ENCODE results near the gene CYBRD1. TPM values are rescaled to one million over a fixed set of nuclear protein-coding genes. Genes with fewer than 3 reads are reported as not detected.

The CYBRD1 gene
- total and polyA plus RNA-seq, 2 donors (not counting 1 experiment from before 2014, with no cell fraction given) = 0.27 TPM; not detected in 1

DNA sequence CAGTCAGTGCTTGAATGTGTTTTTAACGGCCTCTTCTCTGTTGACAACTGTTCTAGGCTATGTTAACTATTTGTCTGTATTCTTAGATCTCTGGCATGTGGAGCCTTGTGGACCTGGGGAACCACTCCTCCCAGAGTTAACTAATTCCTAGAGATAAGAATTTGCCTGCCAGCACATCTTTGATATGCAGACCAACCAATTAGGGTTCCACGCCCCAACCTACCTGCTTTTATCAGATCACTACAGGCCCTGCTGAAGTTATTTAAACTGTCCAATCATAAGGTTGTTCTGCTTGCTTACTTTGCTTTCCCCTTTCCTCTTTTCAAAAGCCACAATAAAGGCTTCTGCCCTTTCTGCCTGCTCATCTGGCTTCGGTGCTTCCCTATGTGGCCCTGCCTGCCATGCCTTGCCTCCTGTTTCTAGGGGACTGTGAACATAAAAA is 8.5 kb upstream of the CYBRD1 start:
- ChIA-PET CTCF (no interaction called here), POLR2A (no interaction called here)
- H3K4me1 ChIP-seq (ENCODE audit: control insufficient read depth in 2 of 2, insufficient read depth in 2 of 2, low read length in 2 of 2) = peaks cover 0 to 5% of the 10 kb centered on the region in 2 donors
- Mint-ChIP-seq H3K27me3 (peaks cover 5% of the 10 kb centered on the region), H3K4me3 (no peak overlapping the region), H3K27ac (no peak overlapping the region), H3K9me3 (ENCODE audit: insufficient read depth) (no peaks in the 10 kb centered on the region), H3K4me1 (peaks cover 10% of the 10 kb centered on the region)
- ATAC-seq (ENCODE audit: low read depth) (no peak), DNase-seq (no peak)
- no peak overlapping the region for H3K4me3 ChIP-seq (ENCODE audit: control extremely low read depth in 1 of 5, extremely low read depth in 1 of 5, insufficient read depth in 1 of 5, low read depth in 2 of 5, low read length in 4 of 5)
- 56% methylated on average over 1 of the region's 3 CpGs for WGBS (ENCODE audit: insufficient coverage)
- peaks cover 0 to 2% (median 0%) of the 10 kb centered on the region in 3 donors for H3K9me3 ChIP-seq (ENCODE audit: control extremely low read depth in 1 of 3, control insufficient read depth in 2 of 3, insufficient read depth in 1 of 3, low read length in 2 of 3)
- TF ChIP-seq, protein P1, sequence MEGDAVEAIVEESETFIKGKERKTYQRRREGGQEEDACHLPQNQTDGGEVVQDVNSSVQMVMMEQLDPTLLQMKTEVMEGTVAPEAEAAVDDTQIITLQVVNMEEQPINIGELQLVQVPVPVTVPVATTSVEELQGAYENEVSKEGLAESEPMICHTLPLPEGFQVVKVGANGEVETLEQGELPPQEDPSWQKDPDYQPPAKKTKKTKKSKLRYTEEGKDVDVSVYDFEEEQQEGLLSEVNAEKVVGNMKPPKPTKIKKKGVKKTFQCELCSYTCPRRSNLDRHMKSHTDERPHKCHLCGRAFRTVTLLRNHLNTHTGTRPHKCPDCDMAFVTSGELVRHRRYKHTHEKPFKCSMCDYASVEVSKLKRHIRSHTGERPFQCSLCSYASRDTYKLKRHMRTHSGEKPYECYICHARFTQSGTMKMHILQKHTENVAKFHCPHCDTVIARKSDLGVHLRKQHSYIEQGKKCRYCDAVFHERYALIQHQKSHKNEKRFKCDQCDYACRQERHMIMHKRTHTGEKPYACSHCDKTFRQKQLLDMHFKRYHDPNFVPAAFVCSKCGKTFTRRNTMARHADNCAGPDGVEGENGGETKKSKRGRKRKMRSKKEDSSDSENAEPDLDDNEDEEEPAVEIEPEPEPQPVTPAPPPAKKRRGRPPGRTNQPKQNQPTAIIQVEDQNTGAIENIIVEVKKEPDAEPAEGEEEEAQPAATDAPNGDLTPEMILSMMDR (IDR thresholded peaks at IDR 0.05) = no peak
- no peak for TF ChIP-seq EZH2 (IDR thresholded peaks at IDR 0.05; ENCODE audit: borderline replicate concordance, insufficient read depth, low read depth, low read length, poor library complexity, severe bottlenecking)
- no peak overlapping the region for H3K4me2 ChIP-seq (replicated peaks; ENCODE audit: low read depth, low read length, poor library complexity, severe bottlenecking)
- no peak overlapping the region for H3K27ac ChIP-seq (ENCODE audit: low read length in 2 of 2)
- H3K79me2 ChIP-seq (ENCODE audit: control insufficient read depth, insufficient read depth, low read length) = no peaks in the 10 kb centered on the region
- H2AFZ ChIP-seq (ENCODE audit: insufficient read depth, low read depth, low read length, poor library complexity, severe bottlenecking) = no peak overlapping the region
- no peak overlapping the region for H3K9ac ChIP-seq (ENCODE audit: low read length)
- intact Hi-C loops (cut with micrococcal nuclease) = no loop called here
- H3K27me3 ChIP-seq (replicated peaks in 1 of 4; ENCODE audit: control extremely low read depth in 1 of 4, control insufficient read depth in 3 of 4, insufficient read depth in 4 of 4, low read length in 3 of 4) = no peaks in the 10 kb centered on the region
- no peaks in the 10 kb centered on the region for H4K20me1 ChIP-seq (ENCODE audit: control insufficient read depth, insufficient read depth, low read length, poor library complexity, severe bottlenecking)
- H3K36me3 ChIP-seq (replicated peaks in 1 of 2; ENCODE audit: control extremely low read depth in 1 of 2, control insufficient read depth in 1 of 2, extremely low read depth in 1 of 2, insufficient read depth in 2 of 2, low read length in 1 of 2) = no peaks in the 10 kb centered on the region

DNA sequence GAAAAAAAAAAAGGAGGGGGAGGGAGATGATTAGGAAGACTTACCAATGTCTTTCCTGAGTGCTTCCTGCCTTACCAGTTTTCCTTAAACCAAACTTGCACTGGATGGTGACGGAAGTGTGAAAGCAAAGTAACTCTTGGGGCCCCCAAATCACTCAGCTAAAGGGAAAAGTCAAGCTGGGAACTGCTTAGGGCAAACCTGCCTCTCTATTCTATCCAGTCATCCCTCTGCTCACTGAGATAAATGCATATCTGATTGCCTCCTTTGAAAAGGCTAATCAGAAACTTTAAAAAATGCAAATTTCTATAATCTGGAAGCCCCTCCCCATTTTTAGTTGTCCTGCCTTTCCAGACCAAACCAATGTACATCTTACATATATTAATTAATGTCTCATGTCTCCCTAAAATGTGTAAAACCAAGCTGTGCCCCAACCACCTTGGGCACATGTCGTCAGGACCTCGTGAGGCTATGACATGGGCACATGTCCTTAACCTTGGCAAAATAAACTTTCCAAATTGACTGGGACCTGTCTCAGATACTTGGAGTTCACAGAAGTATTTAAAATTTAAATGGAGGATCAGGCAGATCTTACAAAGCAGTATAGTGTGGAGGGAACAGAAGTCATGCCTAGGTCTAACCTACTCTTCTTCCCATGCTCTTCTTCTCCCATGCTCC is 7.2 kb upstream of the CYBRD1 start:
- no peak overlapping the region for H3K4me3 Mint-ChIP-seq
- no peak overlapping the region for H3K27ac Mint-ChIP-seq
- CTCF ChIA-PET = no interaction called here
- Histone ChIP-seq H3K27me3 (replicated peaks in 1 of 4; ENCODE audit: control extremely low read depth in 1 of 4, control insufficient read depth in 3 of 4, insufficient read depth in 4 of 4, low read length in 3 of 4) (peaks cover 0 to 4% (median 2%) of the 10 kb centered on the region in 4 experiments), H3K4me3 (ENCODE audit: control extremely low read depth in 1 of 5, extremely low read depth in 1 of 5, insufficient read depth in 1 of 5, low read depth in 2 of 5, low read length in 4 of 5) (no peak overlapping the region), H3K79me2 (ENCODE audit: control insufficient read depth, insufficient read depth, low read length) (no peaks in the 10 kb centered on the region), H3K4me1 (ENCODE audit: control insufficient read depth in 2 of 2, insufficient read depth in 2 of 2, low read length in 2 of 2) (peaks cover 0 to 5% of the 10 kb centered on the region in 2 donors), H3K9ac (ENCODE audit: low read length) (no peak overlapping the region), H3K4me2 (replicated peaks; ENCODE audit: low read depth, low read length, poor library complexity, severe bottlenecking) (no peak overlapping the region), H3K27ac (ENCODE audit: low read length in 2 of 2) (no peak overlapping the region), H3K9me3 (ENCODE audit: control extremely low read depth in 1 of 3, control insufficient read depth in 2 of 3, insufficient read depth in 1 of 3, low read length in 2 of 3) (peaks cover 0 to 2% (median 0%) of the 10 kb centered on the region in 3 donors), H4K20me1 (ENCODE audit: control insufficient read depth, insufficient read depth, low read length, poor library complexity, severe bottlenecking) (no peaks in the 10 kb centered on the region), H2AFZ (ENCODE audit: insufficient read depth, low read depth, low read length, poor library complexity, severe bottlenecking) (no peak overlapping the region), H3K36me3 (replicated peaks in 1 of 2; ENCODE audit: control extremely low read depth in 1 of 2, control insufficient read depth in 1 of 2, extremely low read depth in 1 of 2, insufficient read depth in 2 of 2, low read length in 1 of 2) (no peaks in the 10 kb centered on the region)
- H3K9me3 Mint-ChIP-seq (ENCODE audit: insufficient read depth) = no peaks in the 10 kb centered on the region
- intact Hi-C loops (cut with micrococcal nuclease) = no loop called here
- peaks cover 17% of the 10 kb centered on the region for H3K27me3 Mint-ChIP-seq
- no peak for DNase-seq
- POLR2A ChIA-PET = no interaction called here
- peaks cover 7% of the 10 kb centered on the region for H3K4me1 Mint-ChIP-seq
- ATAC-seq (ENCODE audit: low read depth) = no peak
- TF ChIP-seq EZH2 (IDR thresholded peaks at IDR 0.05; ENCODE audit: borderline replicate concordance, insufficient read depth, low read depth, low read length, poor library complexity, severe bottlenecking) = no peak
- TF ChIP-seq, protein P1 (IDR thresholded peaks at IDR 0.05) = no peak
- 89% methylated on average over 3 of the region's 3 CpGs for WGBS (ENCODE audit: insufficient coverage)
